Motor neuron (in vitro differentiated cells): ENCODE results near the gene NKIRAS1. TPM values are rescaled to one million over a fixed set of nuclear protein-coding genes. Genes with fewer than 3 reads are reported as not detected.

Source experiments
- ATAC-seq, 8 experiments: fragments of 200-7000 bp; cut with Tn5 transposase; replicated peaks in 6 of 8; 2 replicates each; pipeline ENCODE4 v1.8.0; 2021; ENCODE audit warnings: mild to moderate bottlenecking in 8 of 8, moderate library complexity in 8 of 8
- H3K27ac ChIP-seq, 2 donors: fragments of 250-450 bp; sonication (Bioruptor Pico); 2 replicates each; pipeline ENCODE4 v1.9.0; 2021; ENCODE audit warnings: antibody characterized with exemption in 2 of 2, mild to moderate bottlenecking in 2 of 2, moderate library complexity in 1 of 2
- H3K4me1 ChIP-seq, 2 donors: fragments of 250-450 bp; sonication (Bioruptor Pico); replicated peaks in 1 of 2; 2 replicates each; pipeline ENCODE4 v1.6.1; 2021; ENCODE audit warnings: antibody characterized with exemption in 2 of 2, mild to moderate bottlenecking in 2 of 2, moderate library complexity in 1 of 2
- H3K4me3 ChIP-seq, 5 donors: fragments of 250-450 bp; sonication (Bioruptor Pico); 2 replicates each; pipeline ENCODE4 v1.9.0; 2021; ENCODE audit warnings: antibody characterized with exemption in 5 of 5, mild to moderate bottlenecking in 5 of 5, moderate library complexity in 4 of 5
- WGBS, 10 experiments: fragments of 450-650 bp; shearing (Covaris generic); methylation state at CpG; one replicate each; pipeline ENCODE4 v1.0.0; 2022; 5-methylcytosine and 5-hydroxymethylcytosine counted together
- in situ Hi-C, 9 experiments: fragments of 400-800 bp; cut with MboI; loops; one replicate each; pipeline ENCODE4 v1.15.0; 2021; ENCODE audit warnings: low sequenced_read_pairs in 9 of 9, low pct_unique_long_range_greater_than_20kb in 2 of 9; ENCODE audit not compliant: unreplicated experiment in 9 of 9
- total RNA-seq, 8 experiments: library from RNA; unstranded; fragments of 300-600 nt; gene quantifications; 2 replicates each; pipeline versions ENCODE4 v1.2.3 to v1.2.4, GENCODE V29; 2022

The NKIRAS1 gene
- total RNA-seq: 10 to 100 TPM; 17.5 to 44.1 (median 24.4) TPM

DNA sequence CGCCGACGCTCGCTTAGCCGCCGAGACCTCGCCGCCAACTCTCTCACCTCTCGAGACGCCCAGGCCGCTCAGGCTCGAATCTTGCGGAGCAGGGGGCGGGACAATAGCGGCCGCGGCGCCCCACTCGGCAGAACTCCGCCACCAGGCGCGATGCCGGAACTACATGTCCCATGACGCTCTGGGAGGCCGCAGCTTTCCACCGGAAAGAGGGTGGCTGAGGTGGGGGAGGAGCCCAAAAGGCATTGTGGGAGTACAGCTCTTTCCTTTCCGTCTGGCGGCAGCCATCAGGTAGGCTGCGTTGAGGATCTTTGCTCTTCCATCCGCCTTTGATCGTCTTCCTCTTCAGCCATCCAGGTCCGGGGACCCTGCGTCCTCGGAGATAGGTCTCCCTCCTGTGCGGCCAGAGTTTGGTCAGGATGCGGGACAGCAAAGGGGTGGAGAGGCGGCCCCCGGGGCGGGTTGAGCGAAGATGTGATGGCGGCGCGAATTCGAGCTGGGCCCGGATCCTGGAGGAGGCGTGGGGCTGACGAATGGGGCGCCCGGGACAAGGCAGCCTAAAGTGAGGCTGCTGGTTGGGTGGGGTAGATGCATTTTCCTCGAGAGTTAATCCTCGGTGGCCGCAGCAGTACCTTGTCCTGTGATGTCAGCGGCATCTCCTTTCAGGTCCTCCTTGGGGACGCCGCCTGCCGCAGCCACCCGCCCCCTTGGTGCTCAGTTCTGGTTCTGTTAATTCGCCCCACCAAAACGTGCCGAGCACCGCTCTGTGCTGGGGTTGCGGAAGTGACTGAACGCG, at the start of gene NKIRAS1, which contains the start of gene RPL15:
NKIRAS1 (minus strand) TSS at position 105 of the 793 bp plus-strand sequence. CDS start 6,086 bp downstream, outside the sequence.
RPL15 (plus strand) TSS at position 247 of the 793 bp plus-strand sequence. CDS start 728 bp downstream, outside the sequence.
- in situ Hi-C loops: no loop called here

DNA sequence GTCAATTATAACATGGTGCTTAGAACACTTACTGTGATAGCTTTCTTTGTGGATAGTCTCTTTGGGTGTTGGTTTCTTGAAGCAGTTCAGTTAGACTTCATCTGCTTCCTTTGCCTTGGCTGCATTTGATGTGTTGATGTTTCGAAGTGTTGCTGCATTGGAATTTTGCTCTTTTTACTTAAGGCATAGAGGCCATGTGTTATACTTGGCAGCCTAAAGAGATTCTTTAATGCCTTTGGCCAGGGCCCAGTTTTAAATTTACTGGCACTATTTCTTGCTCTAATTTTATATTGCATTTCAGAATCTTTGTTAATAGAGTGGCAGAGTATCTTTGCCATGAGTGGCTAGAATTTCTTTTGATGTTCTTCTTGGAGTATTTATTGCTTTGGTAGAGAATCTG, 49.5 kb upstream of the NKIRAS1 start:
- in situ Hi-C loops: no loop called here
- H3K4me3 ChIP-seq: no peak overlapping the region
- 40 to 100% (median 50%) methylated on average over 1 of the region's 1 CpG; no CpG with 5 or more reads in 5 of the 10 experiments for WGBS, 10 experiments
- no peak overlapping the region for H3K27ac ChIP-seq
- H3K4me1 ChIP-seq: no peaks in the 10 kb centered on the region
- peak in 2 of 8 experiments; percentile 57 to 69 for ATAC-seq

More for the DNA sequence above, at the start of gene NKIRAS1, which contains the start of gene RPL15:
- 0 to 2% (median 1%) methylated on average over 5 to 22 of the region's 64 CpGs; no CpG with 5 or more reads in 7 of the 10 experiments for WGBS, 10 experiments
- peak within 1 kb of the TSS; percentile 78 to 91 for H3K27ac ChIP-seq
- ATAC-seq: peak; percentile 86 to 96 (median 94)
- peak within 1 kb of the TSS; percentile 69 to 95 (median 70) for H3K4me3 ChIP-seq
- H3K4me1 ChIP-seq: peaks cover 20 to 29% of the 10 kb centered on the region in 2 donors

DNA sequence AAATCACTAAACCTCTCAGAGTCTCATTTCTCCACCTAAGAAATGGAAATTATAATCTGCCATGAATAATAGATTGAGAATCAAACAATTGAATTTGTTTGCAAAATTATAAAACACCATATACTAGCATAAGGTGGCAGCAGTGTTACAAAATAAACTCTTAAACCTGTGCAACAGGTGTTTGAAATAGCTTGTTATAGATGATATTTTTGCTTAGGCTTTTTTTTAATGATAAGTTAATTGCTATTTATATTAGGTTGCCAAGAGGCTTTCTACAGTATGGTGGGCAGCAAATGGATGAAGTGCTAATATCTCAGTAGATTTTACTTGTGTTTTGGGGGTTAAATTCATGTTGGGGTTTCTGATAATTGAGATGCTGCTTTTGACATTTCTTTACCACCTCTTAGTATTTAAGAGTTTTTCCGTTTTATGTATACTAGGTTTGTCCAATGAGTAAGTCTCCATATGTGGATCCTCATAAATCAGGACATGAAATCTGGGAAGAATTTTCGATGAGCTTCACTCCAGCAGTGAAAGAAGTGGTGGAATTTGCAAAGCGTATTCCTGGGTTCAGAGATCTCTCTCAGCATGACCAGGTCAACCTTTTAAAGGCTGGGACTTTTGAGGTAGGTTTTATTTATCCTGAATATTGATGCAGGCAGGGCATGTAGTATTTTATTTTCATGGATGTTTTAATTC, 47.9 kb upstream of the NKIRAS1 start:
- Histone ChIP-seq H3K4me1 (no peaks in the 10 kb centered on the region), H3K27ac (no peak overlapping the region), H3K4me3 (no peak overlapping the region)
- 27 to 100% (median 81%) methylated on average over 1 to 3 of the region's 3 CpGs for WGBS, 10 experiments
- in situ Hi-C loops: no loop called here
- ATAC-seq: no peak

DNA sequence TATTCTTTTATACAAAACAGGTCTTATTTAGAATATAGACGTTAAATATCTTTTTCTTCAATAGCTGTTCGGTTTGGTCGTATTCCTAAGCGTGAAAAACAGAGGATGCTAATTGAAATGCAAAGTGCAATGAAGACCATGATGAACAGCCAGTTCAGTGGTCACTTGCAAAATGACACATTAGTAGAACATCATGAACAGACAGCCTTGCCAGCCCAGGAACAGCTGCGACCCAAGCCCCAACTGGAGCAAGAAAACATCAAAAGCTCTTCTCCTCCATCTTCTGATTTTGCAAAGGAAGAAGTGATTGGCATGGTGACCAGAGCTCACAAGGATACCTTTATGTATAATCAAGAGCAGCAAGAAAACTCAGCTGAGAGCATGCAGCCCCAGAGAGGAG, 45.1 kb upstream of the NKIRAS1 start:
- in situ Hi-C loops: no loop called here
- no peak overlapping the region for H3K4me3 ChIP-seq
- no peak for ATAC-seq
- no peak overlapping the region for H3K27ac ChIP-seq
- 90 to 100% (median 98%) methylated on average over 1 to 5 of the region's 5 CpGs for WGBS, 10 experiments
- no peaks in the 10 kb centered on the region for H3K4me1 ChIP-seq

DNA sequence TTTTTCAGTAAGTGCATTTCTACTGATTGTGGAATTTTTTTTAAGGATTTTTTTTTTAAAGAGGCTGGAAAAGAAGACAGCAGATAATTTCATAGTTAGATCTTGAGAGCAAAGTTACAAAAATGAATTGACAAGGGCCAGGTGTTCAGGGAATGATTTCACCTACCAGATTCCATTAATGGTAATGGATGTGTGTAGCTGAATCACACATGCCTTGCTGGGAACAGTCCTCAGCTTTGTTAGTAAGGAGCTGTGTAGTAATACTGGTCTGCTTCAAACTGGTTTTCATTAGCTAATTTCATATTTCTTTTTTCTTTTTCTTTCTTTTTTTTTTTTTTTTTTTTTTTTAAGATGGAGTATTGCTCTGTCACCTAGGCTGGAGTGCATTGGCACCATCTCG, 44.3 kb upstream of the NKIRAS1 start:
- no peak overlapping the region for H3K27ac ChIP-seq
- no peaks in the 10 kb centered on the region for H3K4me1 ChIP-seq
- peak in 2 of 8 experiments; percentile 18 to 50 for ATAC-seq
- WGBS, 10 experiments: 83 to 100% (median 89%) methylated on average over 1 of the region's 1 CpG; no CpG with 5 or more reads in 6 of the 10 experiments
- in situ Hi-C loops: no loop called here
- no peak overlapping the region for H3K4me3 ChIP-seq

DNA sequence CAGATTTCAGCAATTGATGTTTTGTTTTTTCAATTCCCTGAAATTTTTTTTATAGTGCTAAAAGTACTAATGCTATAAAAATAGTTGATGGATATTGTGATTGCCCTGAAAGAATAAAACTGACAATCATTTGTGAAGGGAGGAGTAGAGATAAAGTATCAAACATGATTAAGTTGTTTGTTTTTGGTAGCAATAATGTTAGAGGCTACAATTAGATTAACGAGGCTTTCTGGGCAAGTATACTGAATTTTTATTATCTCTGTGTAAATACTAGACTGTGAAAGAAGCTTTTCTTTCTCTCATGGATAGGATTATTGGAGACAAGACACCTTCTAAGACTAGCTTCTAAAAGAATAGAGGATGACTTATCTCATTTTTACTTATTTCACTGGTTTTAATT, 43.9 kb upstream of the NKIRAS1 start:
- H3K27ac ChIP-seq: no peak overlapping the region
- no peaks in the 10 kb centered on the region for H3K4me1 ChIP-seq
- ATAC-seq: no peak
- WGBS, 10 experiments: 57 to 100% (median 80%) methylated on average over 1 of the region's 1 CpG; no CpG with 5 or more reads in 1 of the 10 experiments
- no peak overlapping the region for H3K4me3 ChIP-seq
- in situ Hi-C loops: no loop called here

DNA sequence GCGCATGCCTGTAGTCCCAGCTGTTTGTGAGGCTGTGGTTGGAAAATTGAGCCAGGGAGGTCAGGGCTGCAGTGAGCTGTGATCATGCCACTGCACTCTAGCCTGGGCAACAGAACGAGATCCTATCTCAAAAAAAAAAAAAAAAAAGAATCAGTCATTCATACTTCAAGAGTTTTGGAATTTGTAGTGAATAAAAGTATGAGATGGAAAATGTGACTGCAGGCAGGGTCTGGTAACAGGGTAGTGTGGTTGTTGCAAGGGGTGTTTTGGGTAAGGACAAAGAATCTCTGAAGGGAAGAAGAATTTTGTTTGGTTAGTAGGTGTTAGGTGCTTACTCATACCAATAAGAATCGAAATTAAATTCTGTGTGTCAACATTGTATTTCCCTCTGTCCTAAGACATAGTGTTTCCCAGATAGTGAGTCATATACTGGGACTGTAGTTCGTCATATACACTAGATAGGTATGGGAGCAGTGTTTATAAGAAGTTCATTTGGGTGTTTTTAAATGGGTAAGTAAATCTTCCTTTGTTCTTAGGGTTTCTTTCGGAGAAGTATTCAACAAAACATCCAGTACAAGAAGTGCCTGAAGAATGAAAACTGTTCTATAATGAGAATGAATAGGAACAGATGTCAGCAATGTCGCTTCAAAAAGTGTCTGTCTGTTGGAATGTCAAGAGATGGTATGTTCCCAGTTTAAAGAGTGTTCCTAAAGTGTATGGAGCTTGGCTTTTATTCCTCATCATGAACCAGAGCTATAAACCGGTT, 42.5 kb upstream of the NKIRAS1 start:
- peak in 4 of 8 experiments; percentile 12 to 80 (median 52) for ATAC-seq
- Histone ChIP-seq H3K4me3 (no peak overlapping the region), H3K27ac (no peak overlapping the region), H3K4me1 (no peaks in the 10 kb centered on the region)
- 4 to 95% (median 78%) methylated on average over 2 to 7 of the region's 7 CpGs for WGBS, 10 experiments
- in situ Hi-C loops: no loop called here

DNA sequence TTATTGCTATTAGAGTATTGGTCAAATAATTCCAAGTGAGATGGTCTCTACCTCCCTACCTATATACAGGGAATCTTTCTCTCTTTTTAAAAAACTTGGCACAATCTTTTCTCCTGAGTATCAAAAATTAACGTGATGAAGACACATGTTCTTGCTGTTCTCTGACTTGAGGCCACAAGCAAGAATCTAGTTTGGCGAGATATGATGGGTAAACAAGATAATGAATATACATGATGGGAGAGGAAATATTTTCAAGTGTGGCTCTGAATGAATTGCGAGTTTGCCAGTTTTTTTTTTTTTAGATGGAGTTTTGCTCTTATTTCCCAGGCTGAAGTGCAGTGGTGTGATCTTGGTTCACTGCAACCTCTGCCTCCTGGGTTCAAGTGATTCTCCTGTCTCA, 39.9 kb upstream of the NKIRAS1 start:
- no peak for ATAC-seq
- Histone ChIP-seq H3K4me3 (no peak overlapping the region), H3K4me1 (no peaks in the 10 kb centered on the region), H3K27ac (no peak overlapping the region)
- 80 to 100% (median 100%) methylated on average over 1 to 3 of the region's 3 CpGs for WGBS, 10 experiments
- in situ Hi-C loops: no loop called here

DNA sequence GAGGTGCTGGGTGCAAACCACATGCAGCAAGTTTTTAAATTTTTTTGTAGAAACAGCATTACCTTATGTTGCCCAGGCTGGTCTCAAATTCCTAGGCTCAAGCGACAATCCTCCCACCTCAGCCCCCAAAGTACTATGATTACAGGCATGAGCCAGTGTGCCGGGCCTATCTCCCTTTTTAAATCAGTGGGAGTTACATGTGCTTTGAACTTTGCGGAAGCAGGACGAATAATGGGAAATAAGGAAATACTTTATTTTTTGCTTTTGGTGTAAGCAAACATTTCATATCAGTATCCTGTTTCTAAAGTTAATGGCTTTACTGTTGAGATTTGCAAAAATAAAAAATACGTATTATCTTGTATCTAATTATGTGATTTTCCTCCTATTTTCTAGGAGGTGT, 37.4 kb upstream of the NKIRAS1 start:
- Histone ChIP-seq H3K27ac (no peak overlapping the region), H3K4me3 (no peak overlapping the region), H3K4me1 (no peaks in the 10 kb centered on the region)
- in situ Hi-C loops: no loop called here
- ATAC-seq: no peak
- WGBS, 10 experiments: 87 to 100% (median 96%) methylated on average over 2 to 5 of the region's 5 CpGs

DNA sequence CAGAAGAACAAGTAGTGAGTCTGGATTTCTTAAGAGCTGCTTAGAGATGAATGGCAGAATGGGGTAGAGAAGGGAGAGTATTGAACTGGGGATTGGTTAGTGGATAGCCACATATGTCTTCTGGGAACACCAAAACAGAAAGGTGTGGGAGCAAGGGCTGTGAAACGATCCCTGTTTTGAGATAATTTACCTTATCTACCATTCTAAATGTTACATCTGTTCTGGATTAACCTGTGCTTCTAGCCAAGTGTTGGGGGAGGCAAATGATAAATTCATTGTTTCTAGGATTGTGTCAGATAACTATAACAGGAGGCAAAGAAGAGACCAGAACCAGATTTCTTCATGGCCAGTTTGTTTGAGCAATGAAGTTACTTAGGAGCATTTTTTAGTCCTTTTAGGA, 36.7 kb upstream of the NKIRAS1 start:
- Histone ChIP-seq H3K4me1 (no peaks in the 10 kb centered on the region), H3K27ac (no peak overlapping the region), H3K4me3 (no peak overlapping the region)
- WGBS, 10 experiments: 33 to 100% (median 89%) methylated on average over 1 of the region's 1 CpG; no CpG with 5 or more reads in 5 of the 10 experiments
- in situ Hi-C loops: no loop called here
- ATAC-seq: no peak

DNA sequence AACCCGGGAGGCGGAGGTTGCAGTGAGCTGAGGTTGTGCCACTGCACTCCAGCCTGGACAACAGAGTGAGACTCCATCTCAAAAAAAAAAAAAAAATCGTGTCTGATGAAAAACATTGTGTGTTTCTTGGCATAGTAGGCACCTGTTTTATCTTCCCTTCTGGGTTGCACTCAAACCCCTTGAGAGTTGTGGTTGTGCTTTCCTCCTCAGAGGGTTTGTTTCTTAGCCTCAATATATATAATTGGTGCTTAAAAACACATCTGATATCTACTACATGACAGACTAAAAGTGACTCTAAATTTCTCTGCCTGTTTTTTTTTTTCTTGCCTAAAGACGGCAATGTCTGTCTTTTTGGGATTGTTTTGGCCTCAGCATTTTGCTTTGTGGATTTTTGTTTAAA, 35.9 kb upstream of the NKIRAS1 start:
- 58 to 95% (median 80%) methylated on average over 1 to 3 of the region's 4 CpGs; no CpG with 5 or more reads in 3 of the 10 experiments for WGBS, 10 experiments
- in situ Hi-C loops: no loop called here
- ATAC-seq: no peak
- Histone ChIP-seq H3K4me1 (peaks cover 0 to under 1% of the 10 kb centered on the region in 2 donors), H3K27ac (no peak overlapping the region), H3K4me3 (no peak overlapping the region)

DNA sequence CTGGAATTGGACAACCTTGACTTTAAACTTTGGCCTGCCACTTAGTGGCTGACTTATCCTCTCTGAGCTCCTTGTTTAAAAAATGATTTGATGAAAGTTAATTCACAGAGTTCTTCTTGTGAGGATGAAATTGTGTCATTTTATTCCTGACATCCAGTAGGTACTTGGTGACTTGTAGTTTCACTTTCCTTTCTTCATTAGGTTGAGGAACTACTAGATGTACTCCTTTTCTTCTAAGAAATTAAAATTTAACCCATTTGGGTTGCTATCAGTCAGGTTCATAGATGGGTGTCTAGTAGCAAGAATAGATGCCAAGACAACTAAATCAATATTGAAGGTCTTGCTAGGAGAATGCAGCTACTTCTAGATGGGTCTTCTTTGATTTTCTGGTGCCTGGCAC, 33.5 kb upstream of the NKIRAS1 start:
- peaks cover 4 to 12% of the 10 kb centered on the region in 2 donors for H3K4me1 ChIP-seq
- no peak for ATAC-seq
- in situ Hi-C loops: no loop called here
- H3K4me3 ChIP-seq: no peak overlapping the region
- no peak overlapping the region for H3K27ac ChIP-seq

DNA sequence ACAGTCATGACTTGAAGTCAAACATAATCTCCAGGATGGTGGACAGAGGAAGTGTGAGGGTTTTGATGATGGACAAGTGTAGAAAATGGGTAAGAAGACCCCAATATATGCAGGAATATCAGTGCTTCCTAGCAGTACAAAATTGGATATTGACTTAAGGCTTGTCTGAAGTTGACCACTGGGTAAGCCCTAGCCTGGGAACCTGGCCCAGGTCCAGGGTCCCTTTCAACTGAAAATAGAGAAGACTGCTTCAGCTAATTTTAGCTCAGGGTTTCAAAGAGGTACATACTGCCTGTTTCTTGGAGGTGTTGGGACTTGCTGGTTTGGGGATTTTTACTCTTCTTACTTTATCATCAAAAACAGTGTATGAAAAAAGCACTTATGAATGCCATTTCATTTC, 33.0 kb upstream of the NKIRAS1 start:
- Histone ChIP-seq H3K4me1 (peaks cover 4 to 12% of the 10 kb centered on the region in 2 donors), H3K4me3 (no peak overlapping the region), H3K27ac (no peak overlapping the region)
- in situ Hi-C loops: no loop called here
- no peak for ATAC-seq
